ENCODE data around the gene TTLL8.

Gene TTLL8

GRCh38 chr22:50076646-50077535 is 18.8 kb upstream of the TTLL8 start:
- Histone ChIP-seq H3K4me3 (no peak overlapping the region), H3K36me3 (replicated peaks) (no peaks in the 10 kb centered on the region), H3K4me1 (no peaks in the 10 kb centered on the region), H3K27me3 (ENCODE audit: low read depth) (no peaks in the 10 kb centered on the region), H3K9me3 (no peaks in the 10 kb centered on the region)
- in situ Hi-C loops (cut with MboI; ENCODE audit: low sequenced_read_pairs): no loop called here
- no peak for DNase-seq (ENCODE audit: low spot score in 2 of 2)

- Histone ChIP-seq H3K9me3 (no peaks in the 10 kb centered on the region), H3K27me3 (ENCODE audit: low read depth) (no peaks in the 10 kb centered on the region), H3K4me3 (no peak overlapping the region), H3K36me3 (replicated peaks) (no peaks in the 10 kb centered on the region), H3K4me1 (no peaks in the 10 kb centered on the region)
- DNase-seq (ENCODE audit: low spot score in 2 of 2): no peak
- in situ Hi-C loops (cut with MboI; ENCODE audit: low sequenced_read_pairs): no loop called here
Measured at GRCh38 chr22:50074551-50075530, 16.7 kb upstream of the TTLL8 start.

- Histone ChIP-seq H3K4me1 (no peaks in the 10 kb centered on the region), H3K9me3 (no peaks in the 10 kb centered on the region), H3K36me3 (replicated peaks) (no peaks in the 10 kb centered on the region), H3K27me3 (ENCODE audit: low read depth) (no peaks in the 10 kb centered on the region), H3K4me3 (no peak overlapping the region)
- in situ Hi-C loops (cut with MboI; ENCODE audit: low sequenced_read_pairs): no loop called here
- DNase-seq (ENCODE audit: low spot score in 2 of 2): no peak
Measured at GRCh38 chr22:50074056-50074455, 16.0 kb upstream of the TTLL8 start.

GRCh38 chr22:50072714-50073538 is 14.8 kb upstream of the TTLL8 start:
- no peaks in the 10 kb centered on the region for H3K36me3 ChIP-seq (replicated peaks)
- DNase-seq (ENCODE audit: low spot score in 2 of 2): no peak
- in situ Hi-C loops (cut with MboI; ENCODE audit: low sequenced_read_pairs): no loop called here
- H3K4me3 ChIP-seq: no peak overlapping the region
- no peaks in the 10 kb centered on the region for H3K27me3 ChIP-seq (ENCODE audit: low read depth)
- H3K9me3 ChIP-seq: no peaks in the 10 kb centered on the region
- H3K4me1 ChIP-seq: no peaks in the 10 kb centered on the region

GRCh38 chr22:50072167-50072555 is 14.1 kb upstream of the TTLL8 start:
- in situ Hi-C loops (cut with MboI; ENCODE audit: low sequenced_read_pairs): no loop called here
- no peaks in the 10 kb centered on the region for H3K27me3 ChIP-seq (ENCODE audit: low read depth)

GRCh38 chr22:50071432-50072166 is 13.5 kb upstream of the TTLL8 start:
- H3K4me1 ChIP-seq: no peaks in the 10 kb centered on the region
- no peaks in the 10 kb centered on the region for H3K36me3 ChIP-seq (replicated peaks)
- H3K27me3 ChIP-seq (ENCODE audit: low read depth): no peaks in the 10 kb centered on the region
- in situ Hi-C loops (cut with MboI; ENCODE audit: low sequenced_read_pairs): no loop called here
- no peak overlapping the region for H3K4me3 ChIP-seq
- H3K9me3 ChIP-seq: no peaks in the 10 kb centered on the region
- DNase-seq (ENCODE audit: low spot score in 2 of 2): no peak

More at GRCh38 chr22:50072167-50072555, 14.1 kb upstream of the TTLL8 start:
- Histone ChIP-seq H3K36me3 (replicated peaks) (no peaks in the 10 kb centered on the region), H3K9me3 (no peaks in the 10 kb centered on the region), H3K4me3 (no peak overlapping the region), H3K4me1 (no peaks in the 10 kb centered on the region)
- no peak for DNase-seq (ENCODE audit: low spot score in 2 of 2)

GRCh38 chr22:50070366-50070765 is 12.3 kb upstream of the TTLL8 start:
- in situ Hi-C loops (cut with MboI; ENCODE audit: low sequenced_read_pairs): no loop called here
- no peak for DNase-seq (ENCODE audit: low spot score in 2 of 2)
- H3K4me1 ChIP-seq: no peaks in the 10 kb centered on the region
- no peaks in the 10 kb centered on the region for H3K36me3 ChIP-seq (replicated peaks)
- H3K27me3 ChIP-seq (ENCODE audit: low read depth): no peaks in the 10 kb centered on the region
- no peak overlapping the region for H3K4me3 ChIP-seq
- H3K9me3 ChIP-seq: no peaks in the 10 kb centered on the region

- Histone ChIP-seq H3K9me3 (no peaks in the 10 kb centered on the region), H3K36me3 (replicated peaks) (no peaks in the 10 kb centered on the region), H3K27me3 (ENCODE audit: low read depth) (no peaks in the 10 kb centered on the region), H3K4me1 (no peaks in the 10 kb centered on the region), H3K4me3 (no peak overlapping the region)
- in situ Hi-C loops (cut with MboI; ENCODE audit: low sequenced_read_pairs): no loop called here
- DNase-seq (ENCODE audit: low spot score in 2 of 2): no peak
Measured at GRCh38 chr22:50068096-50068495, 10.0 kb upstream of the TTLL8 start.

- DNase-seq (ENCODE audit: low spot score in 2 of 2): no peak
- Histone ChIP-seq H3K4me3 (no peak overlapping the region), H3K36me3 (replicated peaks) (no peaks in the 10 kb centered on the region), H3K27me3 (ENCODE audit: low read depth) (no peaks in the 10 kb centered on the region), H3K4me1 (no peaks in the 10 kb centered on the region), H3K9me3 (no peaks in the 10 kb centered on the region)
- in situ Hi-C loops (cut with MboI; ENCODE audit: low sequenced_read_pairs): no loop called here
Measured at GRCh38 chr22:50067244-50067643, 9.1 kb upstream of the TTLL8 start.

GRCh38 chr22:50064453-50064852 is 6.4 kb upstream of the TTLL8 start:
- Histone ChIP-seq H3K4me3 (no peak overlapping the region), H3K36me3 (replicated peaks) (no peaks in the 10 kb centered on the region), H3K9me3 (no peaks in the 10 kb centered on the region), H3K27me3 (ENCODE audit: low read depth) (no peaks in the 10 kb centered on the region), H3K4me1 (no peaks in the 10 kb centered on the region)
- in situ Hi-C loops (cut with MboI; ENCODE audit: low sequenced_read_pairs): no loop called here
- DNase-seq (ENCODE audit: low spot score in 2 of 2): no peak

- no peaks in the 10 kb centered on the region for H3K36me3 ChIP-seq (replicated peaks)
- H3K27me3 ChIP-seq (ENCODE audit: low read depth): no peaks in the 10 kb centered on the region
- H3K4me3 ChIP-seq: no peak overlapping the region
- H3K4me1 ChIP-seq: no peaks in the 10 kb centered on the region
- DNase-seq (ENCODE audit: low spot score in 2 of 2): no peak
- in situ Hi-C loops (cut with MboI; ENCODE audit: low sequenced_read_pairs): no loop called here
- no peaks in the 10 kb centered on the region for H3K9me3 ChIP-seq
Measured at GRCh38 chr22:50063589-50064393, 5.7 kb upstream of the TTLL8 start.

- H3K36me3 ChIP-seq (replicated peaks): no peaks in the 10 kb centered on the region
- no peaks in the 10 kb centered on the region for H3K9me3 ChIP-seq
- DNase-seq (ENCODE audit: low spot score in 2 of 2): no peak
- H3K4me1 ChIP-seq: no peaks in the 10 kb centered on the region
- in situ Hi-C loops (cut with MboI; ENCODE audit: low sequenced_read_pairs): no loop called here
- H3K4me3 ChIP-seq: no peak overlapping the region
- no peaks in the 10 kb centered on the region for H3K27me3 ChIP-seq (ENCODE audit: low read depth)
Measured at GRCh38 chr22:50062509-50063135, 4.5 kb upstream of the TTLL8 start.
